GM21723 (cell line): Measurements from ENCODE around the gene SNAPC4.
"Not testable (repeated sequence)": the region's sequence is repeated elsewhere in the genome, so short reads cannot be mapped to it uniquely, and the experiment has no call there.

Experiments used
- ATAC-seq: cut with Tn5 transposase; IDR thresholded peaks from one replicate; pipeline ENCODE4 v1.9.1; 2021; ENCODE audit warnings: mild to moderate bottlenecking, moderate library complexity; ENCODE audit not compliant: unreplicated experiment

SNAPC4 gene

DNA sequence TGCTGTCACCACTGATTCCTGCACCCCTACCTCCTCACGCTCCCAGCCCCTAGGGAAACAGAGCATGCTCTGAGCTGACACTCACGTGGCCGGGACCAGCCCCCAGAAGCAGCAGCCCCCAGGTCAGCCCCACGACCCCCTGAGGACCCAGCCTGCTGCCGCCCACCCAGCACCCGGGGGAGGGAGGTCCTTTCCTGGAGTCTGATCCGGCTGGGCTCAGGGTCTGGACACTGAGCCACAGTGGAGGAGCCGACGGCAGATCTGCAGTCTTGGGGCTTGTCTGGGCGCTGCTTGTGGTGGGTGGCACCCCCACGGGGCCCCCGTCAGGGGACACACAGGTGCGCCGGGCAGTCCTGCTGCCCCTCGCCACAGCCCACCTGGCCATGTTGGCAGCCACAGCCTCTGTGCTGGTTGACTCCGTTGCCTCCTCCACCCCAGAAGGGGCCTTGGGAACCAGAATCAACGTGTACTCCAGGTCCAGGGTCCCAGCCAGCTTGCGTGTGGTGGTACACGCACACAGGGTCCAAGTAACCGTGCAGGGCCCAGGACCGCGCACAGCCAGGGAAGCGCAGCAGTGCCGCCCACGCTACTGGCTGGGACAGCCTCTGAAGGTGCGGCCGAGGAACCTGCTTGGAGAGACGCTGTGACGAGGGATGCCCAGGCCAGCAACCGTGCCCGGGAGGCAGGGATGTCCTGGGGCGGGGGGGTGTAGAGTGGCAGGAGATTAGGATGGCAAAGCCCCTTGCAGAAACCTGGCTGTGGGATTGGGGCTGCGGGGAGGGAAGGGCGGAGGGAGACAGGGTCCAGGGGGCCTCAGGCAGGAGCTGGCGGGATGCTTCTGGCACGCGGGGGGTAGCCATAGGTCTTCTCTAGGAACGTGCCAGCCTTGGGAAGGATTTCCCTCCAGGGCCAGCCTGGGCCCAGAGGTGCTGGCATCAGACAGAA is 39.9 kb downstream of the SNAPC4 start:
- ATAC-seq: no peak

DNA sequence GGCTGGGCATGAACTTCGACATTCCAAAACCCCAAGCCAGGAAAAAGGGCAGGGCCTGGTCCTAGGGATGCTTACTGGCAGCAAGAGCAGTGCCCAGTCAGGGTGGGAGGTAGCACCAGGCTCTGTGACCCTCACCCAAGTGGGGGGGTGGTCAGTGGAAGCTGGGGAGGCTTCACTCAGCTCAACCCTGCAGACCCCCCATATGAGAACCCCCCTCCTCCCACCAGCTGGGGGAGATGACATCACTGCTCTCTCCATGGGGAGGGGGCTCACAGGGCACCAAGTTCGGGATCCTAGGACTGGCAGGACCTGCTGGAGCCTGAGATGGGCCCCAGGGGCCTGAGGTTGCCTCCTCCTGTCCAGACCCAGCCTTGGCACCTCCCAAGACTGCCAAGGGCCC is 41.1 kb downstream of the SNAPC4 start:
- no peak for ATAC-seq

DNA sequence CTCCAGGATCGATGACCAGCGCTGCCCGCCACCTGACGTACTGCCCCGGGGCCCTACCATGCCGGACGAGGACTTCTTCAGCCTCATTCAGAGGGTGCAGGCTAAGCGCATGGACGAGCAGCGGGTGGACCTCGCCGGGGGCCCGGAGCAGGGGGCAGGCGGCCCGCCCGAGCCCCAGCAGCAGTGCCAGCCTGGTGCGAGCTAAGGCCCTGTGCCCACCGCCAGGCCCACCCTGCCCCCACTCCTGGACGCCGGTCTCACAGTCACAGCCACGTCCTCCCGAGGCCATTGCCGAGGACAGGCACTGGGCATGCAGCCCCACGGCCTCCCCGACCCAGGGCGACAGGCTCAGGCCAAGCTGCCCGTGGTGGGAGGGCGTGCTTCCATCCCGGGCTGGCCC is 42.0 kb downstream of the SNAPC4 start:
- no peak for ATAC-seq

DNA sequence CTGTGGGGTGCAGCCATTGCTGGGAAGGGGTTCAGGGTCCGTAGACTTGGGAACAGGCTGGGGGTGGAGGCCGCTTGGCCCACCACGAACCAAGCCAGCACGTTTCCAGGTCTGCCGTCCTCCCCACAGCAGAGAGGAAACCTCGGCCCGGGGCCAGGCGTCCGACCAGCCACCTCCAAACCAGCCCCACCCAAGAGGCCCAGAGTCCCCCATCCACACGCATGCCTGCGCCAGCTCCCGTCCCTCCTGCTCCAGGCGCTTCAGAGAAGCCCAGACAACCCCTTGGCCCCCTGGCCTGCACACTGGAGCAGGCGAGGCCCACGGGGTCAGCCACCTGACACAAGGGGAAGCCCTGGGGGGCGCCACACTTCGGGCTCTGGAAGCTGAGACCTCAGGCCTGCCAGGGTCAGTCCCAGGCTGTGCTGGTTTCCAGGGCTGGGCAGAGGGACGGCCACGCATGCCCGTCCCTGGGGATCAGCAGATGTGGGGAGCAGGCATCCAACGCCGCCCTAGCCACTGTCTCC is 42.7 kb downstream of the SNAPC4 start:
- ATAC-seq: no peak

DNA sequence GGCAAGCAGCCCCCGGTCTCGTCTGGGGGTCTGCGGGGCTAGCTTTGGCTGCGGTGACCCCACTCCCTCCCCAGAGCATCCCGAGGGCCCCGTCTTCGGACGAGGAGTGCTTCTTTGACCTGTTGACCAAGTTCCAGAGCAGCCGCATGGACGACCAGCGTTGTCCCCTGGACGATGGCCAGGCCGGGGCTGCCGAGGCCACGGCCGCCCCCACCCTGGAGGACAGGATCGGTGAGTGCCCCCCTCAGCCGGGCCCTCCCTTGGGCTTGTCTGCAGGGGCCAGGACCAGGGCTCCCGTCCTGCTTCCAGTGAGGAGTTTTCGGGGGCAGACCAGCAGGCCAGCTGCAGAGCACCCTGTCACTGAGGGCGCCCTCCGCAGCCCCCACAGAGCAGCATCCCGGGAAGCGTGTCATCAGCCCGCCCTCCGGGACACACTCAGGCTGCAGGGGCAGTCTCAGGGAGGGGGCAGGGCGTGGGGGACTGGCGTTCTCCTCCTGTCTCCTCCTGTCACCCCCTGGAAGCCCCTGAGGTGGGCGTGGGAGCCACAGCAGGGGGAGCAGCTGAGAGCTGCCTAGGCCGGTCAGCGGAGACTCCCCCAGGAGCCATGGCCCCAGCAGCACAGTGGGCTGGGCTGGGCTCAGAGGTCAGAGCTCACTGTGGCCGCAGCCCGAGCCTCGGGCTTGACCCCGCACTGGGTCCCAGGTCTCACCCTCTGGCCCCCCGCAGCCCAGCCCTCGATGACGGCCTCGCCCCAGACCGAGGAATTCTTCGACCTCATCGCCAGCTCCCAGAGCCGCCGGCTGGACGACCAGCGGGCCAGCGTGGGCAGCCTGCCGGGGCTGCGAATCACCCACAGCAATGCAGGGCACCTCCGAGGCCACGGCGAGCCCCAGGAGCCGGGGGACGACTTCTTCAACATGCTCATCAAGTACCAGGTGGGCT is 44.1 kb downstream of the SNAPC4 start:
- ATAC-seq: no peak

DNA sequence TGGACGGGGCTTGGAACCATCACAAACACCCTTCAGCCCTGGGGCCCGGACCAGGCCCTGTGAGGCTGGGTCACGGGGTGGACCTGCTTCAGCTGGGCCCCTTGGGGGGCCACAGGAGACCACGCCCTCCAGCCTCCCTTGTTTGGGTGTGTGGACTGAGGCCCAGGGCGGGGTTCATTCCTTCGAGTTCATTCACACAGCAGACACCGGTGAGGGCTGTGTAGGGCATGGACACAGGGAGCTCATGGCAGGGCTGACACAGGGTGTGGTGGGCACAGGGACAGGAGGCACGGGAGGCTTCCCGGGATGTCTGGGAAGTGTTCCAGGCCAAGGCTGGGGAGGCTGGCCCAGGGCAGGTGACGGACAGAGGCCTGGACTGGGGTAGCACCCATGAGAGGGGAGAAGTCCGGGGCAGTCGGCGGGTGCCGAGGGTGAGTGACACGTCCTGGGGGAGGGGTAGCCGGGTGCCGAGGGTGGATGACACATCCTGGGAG is 45.3 kb downstream of the SNAPC4 start:
- no peak for ATAC-seq

DNA sequence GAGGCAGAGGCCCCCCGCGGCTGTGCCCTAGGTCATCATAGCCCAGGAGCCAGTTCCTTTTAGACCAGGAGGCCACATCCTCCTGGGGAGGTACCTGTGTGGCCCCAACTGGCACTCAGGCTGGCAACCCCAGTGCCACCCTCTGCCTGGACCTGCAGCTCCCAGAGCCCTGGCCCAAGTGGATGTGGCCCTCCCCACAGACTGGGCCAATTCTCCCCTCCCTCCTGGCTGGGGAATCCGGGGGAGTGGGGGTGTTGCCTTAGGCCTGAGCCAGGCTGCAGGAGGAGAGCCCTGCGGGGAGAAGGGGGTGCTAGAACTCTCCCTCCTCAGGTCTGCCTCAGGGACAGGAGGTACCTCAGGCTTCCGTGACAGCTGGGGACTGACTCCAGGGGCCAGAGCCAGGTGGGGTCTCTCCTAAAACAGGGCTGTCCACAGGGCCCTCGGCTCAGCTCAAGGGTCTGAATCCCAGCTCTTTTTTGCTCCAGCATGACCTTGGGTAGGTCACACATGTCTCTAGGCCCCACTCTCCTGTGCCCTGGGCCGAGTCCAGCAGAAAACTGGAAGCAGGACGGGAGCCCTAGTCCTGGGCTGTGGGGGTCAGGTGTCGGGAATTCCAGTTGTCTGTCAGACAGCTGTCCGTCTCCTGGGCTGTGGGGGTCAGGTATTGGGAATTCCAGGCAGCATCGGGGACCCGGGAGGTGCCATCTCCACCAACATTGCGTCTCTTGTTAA is 46.0 kb downstream of the SNAPC4 start:
- ATAC-seq: no peak

DNA sequence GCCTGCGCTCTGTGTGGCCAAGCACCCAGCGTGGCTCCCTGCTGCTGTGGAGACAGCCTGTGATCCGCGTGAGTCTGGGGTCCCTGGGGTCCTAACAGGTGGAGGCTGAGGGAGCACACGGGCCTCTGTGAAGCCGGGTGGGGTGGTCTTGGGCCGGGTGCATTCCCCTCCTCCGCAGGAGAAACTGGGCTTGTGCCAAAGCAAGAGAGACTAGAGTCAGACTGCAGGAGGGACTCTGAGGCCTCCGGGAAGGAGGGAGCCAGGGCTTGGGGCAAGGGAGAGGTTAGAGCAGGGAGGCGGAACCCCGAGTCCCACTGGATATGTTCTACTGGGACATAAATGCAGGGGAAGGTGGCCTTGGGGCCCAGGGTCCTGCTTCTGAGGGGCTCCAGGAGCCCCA is 46.9 kb downstream of the SNAPC4 start:
- ATAC-seq: no peak

DNA sequence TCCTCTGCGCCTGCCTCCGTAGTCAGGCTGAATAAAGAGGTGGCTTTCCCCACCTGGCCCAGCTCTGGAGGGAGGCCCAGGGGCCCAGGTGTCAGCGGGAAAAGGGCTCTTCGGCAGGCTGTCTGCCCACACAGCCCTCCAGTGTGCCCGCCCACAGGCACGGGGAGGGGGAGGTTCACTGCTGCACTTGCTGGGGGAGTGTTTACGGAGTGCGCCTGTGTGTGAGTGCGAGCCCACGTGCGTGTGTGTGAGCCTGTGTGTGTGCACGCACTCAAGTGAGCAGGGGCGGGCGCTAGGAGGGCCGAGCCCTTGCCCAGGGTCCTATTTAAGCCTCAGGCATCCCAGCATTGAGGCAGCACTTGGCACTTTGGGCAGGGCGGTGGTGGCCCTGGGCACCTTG is 47.3 kb downstream of the SNAPC4 start:
- no peak for ATAC-seq

DNA sequence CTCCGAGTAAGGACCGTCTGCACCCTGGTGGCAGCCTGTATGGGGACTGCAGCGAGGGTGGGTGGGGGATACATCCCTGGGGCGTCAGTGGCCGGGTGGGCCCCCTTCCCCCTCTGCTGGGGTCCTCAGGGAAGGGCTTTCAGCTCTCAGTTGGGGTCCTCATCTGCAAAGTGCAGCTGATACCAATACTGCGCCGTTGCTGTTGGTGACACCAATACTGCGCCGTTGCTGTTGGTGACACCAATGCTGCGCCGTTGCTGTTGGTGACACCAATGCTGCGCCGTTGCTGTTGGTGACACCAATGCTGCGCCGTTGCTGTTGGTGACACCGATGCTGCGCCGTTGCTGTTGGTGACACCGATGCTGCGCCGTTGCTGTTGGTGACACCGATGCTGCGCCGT is 48.1 kb downstream of the SNAPC4 start:
- not testable (repeated sequence) for ATAC-seq

DNA sequence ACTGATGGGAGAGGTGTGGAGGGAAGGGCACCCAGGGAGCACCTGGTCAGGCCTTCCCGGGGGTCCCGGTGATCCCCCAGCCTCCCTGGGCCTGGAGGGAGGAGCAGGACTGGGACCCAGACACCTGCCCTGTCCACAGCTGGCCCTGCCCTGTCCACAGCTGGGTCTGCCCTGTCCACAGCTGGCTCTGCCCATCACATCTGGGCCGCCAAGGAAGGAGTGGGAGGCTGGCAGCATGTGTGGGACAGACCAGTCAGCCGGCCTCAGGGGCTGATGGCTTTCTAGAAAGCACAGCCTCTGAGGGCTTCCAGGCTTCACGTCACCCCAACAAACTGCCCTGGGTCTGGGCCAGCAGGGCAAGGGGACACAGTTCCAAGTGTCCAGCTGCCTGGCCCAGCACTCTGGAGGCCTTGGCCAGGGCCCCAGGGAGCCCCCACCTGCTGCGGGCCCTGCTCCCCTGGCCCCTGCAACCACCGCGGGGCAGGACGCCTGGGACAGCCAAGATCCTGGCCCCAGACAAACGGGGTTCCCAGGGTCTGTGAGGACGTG is 48.6 kb downstream of the SNAPC4 start:
- no peak for ATAC-seq
